Measurements from ENCODE around the gene PDSS2. TPM values are rescaled to one million over a fixed set of nuclear protein-coding genes. Genes with fewer than 3 reads are reported as not detected.

Gene PDSS2
- total and polyA plus RNA-seq, 9 of the 15 experiments (the other 6 are each of a cell fraction or from before 2014, with no cell fraction given) = 5.8 to 21.1 (median 12.0) TPM

- no peak for TF ChIP-seq CHD7 (IDR thresholded peaks at IDR 0.05; ENCODE audit: low read depth, low read length)
- TF ChIP-seq ZNF197 (CRISPR knock-in tag; IDR thresholded peaks at IDR 0.05; ENCODE audit: low read depth) = no peak
- TF ChIP-seq RBM22 (IDR thresholded peaks at IDR 0.05; ENCODE audit: low read depth, low read length, poor library complexity, severe bottlenecking) = no peak
- TF ChIP-seq E2F3 (CRISPR knock-in tag; IDR thresholded peaks at IDR 0.05) = no peak
- no peak for TF ChIP-seq HINFP (tag; conservative IDR thresholded peaks at IDR 0.05; ENCODE audit: low read depth)
- no peak for TF ChIP-seq MTA2 (IDR thresholded peaks at IDR 0.05; ENCODE audit: low read depth)
- no peak for TF ChIP-seq TAF1 (IDR thresholded peaks at IDR 0.05; ENCODE audit: control insufficient read depth, extremely low read depth, insufficient read depth, low read length, severe bottlenecking)
- no peak for TF ChIP-seq ZBTB43 (CRISPR knock-in tag; IDR thresholded peaks at IDR 0.05)
- TF ChIP-seq TRIM24 (IDR thresholded peaks at IDR 0.05) = no peak
- no peak for TF ChIP-seq POLR2H (tag; IDR thresholded peaks at IDR 0.05; ENCODE audit: low read depth)
- no peak for TF ChIP-seq ZFP30 (CRISPR knock-in tag; IDR thresholded peaks at IDR 0.05; ENCODE audit: borderline replicate concordance)
- TF ChIP-seq MYBL2 (IDR thresholded peaks at IDR 0.05; ENCODE audit: low read depth) = no peak
- TF ChIP-seq MYBL2 (CRISPR knock-in tag; IDR thresholded peaks at IDR 0.05; ENCODE audit: borderline replicate concordance) = no peak
- TF ChIP-seq SMAD4 (CRISPR knock-in tag; conservative IDR thresholded peaks at IDR 0.05) = no peak
- TF ChIP-seq ERF (CRISPR knock-in tag; IDR thresholded peaks at IDR 0.05) = no peak
Observed at GRCh38 chr6:107495971-107496370, 36.6 kb upstream of the PDSS2 start (continued).
